Bronchial smooth muscle cell (primary cell): ENCODE data around the gene BMPR2. TPM values are rescaled to one million over a fixed set of nuclear protein-coding genes. Genes with fewer than 3 reads are reported as not detected.

Source experiments
- total RNA-seq: library from RNA; depleted of rRNA; stranded (reverse); fragments of >200 nt; gene quantifications from 2 replicates; pipeline ENCODE4 v1.2.1, GENCODE V29; 2014

BMPR2 gene
- 14.7 and 15.8 TPM in 2 replicates for total RNA-seq

DNA sequence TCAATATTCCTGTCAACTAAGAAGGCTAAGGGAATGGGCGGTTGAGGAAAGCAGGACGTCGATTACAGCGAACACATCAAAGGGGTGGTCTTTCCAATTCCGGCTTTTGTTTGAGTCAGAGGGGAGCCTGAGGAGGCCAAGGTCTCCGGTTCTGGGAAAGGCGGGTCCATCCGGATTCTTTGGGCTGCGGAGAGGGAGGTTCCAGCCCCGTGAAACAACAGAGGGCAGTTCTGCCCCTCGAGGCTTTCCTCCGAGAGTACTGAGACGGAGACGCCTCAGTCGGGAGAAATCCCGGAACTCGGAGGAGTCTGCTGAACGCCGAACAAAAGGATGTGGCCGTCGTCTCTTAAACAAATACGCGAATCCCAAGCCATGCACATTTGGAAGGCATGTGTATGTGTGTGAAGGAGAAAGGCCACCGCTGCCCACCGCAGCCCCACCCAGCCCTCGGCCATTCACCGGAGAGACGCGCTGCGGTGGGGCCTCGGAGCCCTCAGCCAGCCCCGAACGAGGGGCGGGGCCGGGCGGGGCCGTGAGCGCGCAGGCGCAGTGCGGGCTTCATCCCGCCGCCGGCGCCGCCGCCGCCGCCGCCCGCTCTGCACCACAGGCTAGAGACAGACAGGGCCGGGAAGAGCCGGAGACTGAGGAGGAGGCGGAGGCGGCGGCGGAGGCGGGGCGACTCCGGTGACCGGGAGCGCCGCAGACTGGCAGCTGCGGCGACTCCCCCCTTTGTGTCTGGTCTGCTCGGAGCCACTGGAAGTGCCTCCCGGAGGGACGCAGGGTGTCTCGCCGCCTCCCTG lies at the start of gene BMPR2:
Gene BMPR2, plus strand, starts transcription at position 719 of the 800 bp plus-strand sequence. CDS start 1,148 bp downstream, outside the sequence.

Other genes with a start within 250 kb of the BMPR2 start
- gene SUMO1, start 137.7 kb upstream of the BMPR2 start, total RNA-seq = 82.4 and 134 TPM in 2 replicates
- 34.9 and 41.9 TPM in 2 replicates for gene NOP58, start 110.6 kb upstream of the BMPR2 start, total RNA-seq